Breast epithelium (tissue), 4 donors: ENCODE measurements around the gene GRM1. TPM values are rescaled to one million over a fixed set of nuclear protein-coding genes. Genes with fewer than 3 reads are reported as not detected.

Experiments
- DNase-seq, 2 donors: peaks; one replicate each; pipeline ENCODE4 v3.0.0-alpha.2; 2019; ENCODE audit warnings: low spot score in 2 of 2
- H3K27ac ChIP-seq, 2 donors: fragments of 200-600 bp; sonication (generic) in 1 of 2; one replicate each; pipeline ENCODE4 v1.5.1; 2016 to 2019; ENCODE audit warnings: mild to moderate bottlenecking in 1 of 2
- H3K27me3 ChIP-seq, 2 donors: fragments of 200-600 bp; sonication (generic) in 1 of 2; one replicate each; pipeline versions ENCODE4 v1.5.1 to v1.6.0; 2017 to 2019; ENCODE audit warnings: control low read depth in 1 of 2, mild to moderate bottlenecking in 1 of 2
- H3K36me3 ChIP-seq: fragments of 200-600 bp; one replicate; pipeline ENCODE4 v1.5.1; 2019
- H3K4me1 ChIP-seq, 2 donors: fragments of 200-600 bp; sonication (generic); one replicate each; pipeline ENCODE4 v1.5.1; 2016 to 2019; ENCODE audit warnings: control low read depth in 1 of 2
- H3K4me3 ChIP-seq, 3 donors: fragments of 200-600 bp; sonication (generic); 1 replicate in 2 of 3; 2 replicates in 1 of 3; pipeline ENCODE4 v1.5.1; 2016 to 2019; ENCODE audit warnings: mild to moderate bottlenecking in 3 of 3, moderate library complexity in 2 of 3
- H3K9me3 ChIP-seq, 2 donors: fragments of 200-600 bp; sonication (generic) in 1 of 2; one replicate each; pipeline ENCODE4 v1.5.1; 2016 to 2019; ENCODE audit warnings: control low read depth in 1 of 2
- POLR2A ChIP-seq: fragments of 450-650 bp; IDR thresholded peaks from one replicate; pipeline ENCODE4 v1.6.1; 2016; ENCODE audit warnings: antibody characterized with exemption, mild to moderate bottlenecking, moderate library complexity
- POLR2AphosphoS5 ChIP-seq, 3 donors: sonication (generic); formaldehyde crosslinking; IDR thresholded peaks; one replicate each; pipeline ENCODE4 v1.6.1; 2017; ENCODE audit warnings: antibody characterized with exemption in 3 of 3
- intact Hi-C: fragments of 100-400 bp; cut with DNase I; formaldehyde crosslinking; loops from one replicate; pipeline ENCODE4 v1.15.1; 2023; ENCODE audit warnings: low total_unique reads
- total RNA-seq, 3 donors: library from RNA; depleted of rRNA; stranded (reverse); fragments of >200 nt; gene quantifications; one replicate each; pipeline ENCODE4 v1.1.0, GENCODE V29; 2016
- TF ChIP-seq, protein P1 (sequence below), 3 donors: fragments of 450-650 bp; IDR thresholded peaks; one replicate each; pipeline ENCODE4 v1.5.1; 2016 to 2017; ENCODE audit warnings: antibody characterized with exemption in 3 of 3, mild to moderate bottlenecking in 3 of 3, moderate library complexity in 3 of 3

Gene GRM1
- total RNA-seq, 3 donors from 2014 or later = 0.15 to 0.16 TPM; not detected in 1

DNA sequence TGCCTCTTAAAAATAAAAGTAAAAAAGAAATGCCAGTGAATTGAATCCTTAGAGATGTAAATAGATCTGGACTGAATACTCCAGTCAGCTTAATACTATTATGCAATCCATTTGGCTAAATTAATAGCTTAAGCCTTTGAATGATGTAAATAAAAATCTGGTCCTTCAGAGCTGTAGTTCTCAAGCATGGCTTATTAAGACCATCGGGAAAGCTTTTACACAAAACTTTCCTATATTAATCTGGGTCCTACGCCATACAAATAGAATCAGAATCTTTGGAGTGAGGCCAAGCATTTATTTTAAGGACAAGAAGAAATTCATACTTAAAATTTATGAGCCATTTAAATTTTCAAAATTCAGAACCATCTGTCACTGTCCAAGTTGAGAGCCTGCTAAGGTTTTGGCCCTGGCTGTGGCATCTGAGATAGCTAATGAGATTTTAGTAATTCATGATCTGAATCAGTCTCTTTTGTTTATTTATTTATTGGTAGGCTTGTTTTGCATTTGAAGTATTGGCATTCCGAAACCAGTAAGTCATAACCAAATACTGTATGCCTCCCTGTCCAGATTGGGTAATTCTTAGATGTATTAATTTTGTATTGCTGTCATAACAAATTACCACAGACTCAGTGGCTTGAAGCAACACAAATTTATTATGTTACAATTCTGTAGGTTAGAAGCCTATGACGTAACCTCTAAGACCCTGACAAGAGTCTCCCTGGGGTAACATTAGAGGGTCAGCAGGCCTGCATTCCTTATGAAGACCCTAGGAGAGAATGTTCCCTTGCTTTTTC, 286.7 kb downstream of the GRM1 start:
- DNase-seq = no peak
- Histone ChIP-seq H3K36me3 (no peaks in the 10 kb centered on the region), H3K4me1 (no peaks in the 10 kb centered on the region), H3K27me3 (no peaks in the 10 kb centered on the region), H3K4me3 (no peak overlapping the region), H3K27ac (no peak overlapping the region), H3K9me3 (no peaks in the 10 kb centered on the region)
- intact Hi-C loops = no loop called here
- TF ChIP-seq, protein P1, sequence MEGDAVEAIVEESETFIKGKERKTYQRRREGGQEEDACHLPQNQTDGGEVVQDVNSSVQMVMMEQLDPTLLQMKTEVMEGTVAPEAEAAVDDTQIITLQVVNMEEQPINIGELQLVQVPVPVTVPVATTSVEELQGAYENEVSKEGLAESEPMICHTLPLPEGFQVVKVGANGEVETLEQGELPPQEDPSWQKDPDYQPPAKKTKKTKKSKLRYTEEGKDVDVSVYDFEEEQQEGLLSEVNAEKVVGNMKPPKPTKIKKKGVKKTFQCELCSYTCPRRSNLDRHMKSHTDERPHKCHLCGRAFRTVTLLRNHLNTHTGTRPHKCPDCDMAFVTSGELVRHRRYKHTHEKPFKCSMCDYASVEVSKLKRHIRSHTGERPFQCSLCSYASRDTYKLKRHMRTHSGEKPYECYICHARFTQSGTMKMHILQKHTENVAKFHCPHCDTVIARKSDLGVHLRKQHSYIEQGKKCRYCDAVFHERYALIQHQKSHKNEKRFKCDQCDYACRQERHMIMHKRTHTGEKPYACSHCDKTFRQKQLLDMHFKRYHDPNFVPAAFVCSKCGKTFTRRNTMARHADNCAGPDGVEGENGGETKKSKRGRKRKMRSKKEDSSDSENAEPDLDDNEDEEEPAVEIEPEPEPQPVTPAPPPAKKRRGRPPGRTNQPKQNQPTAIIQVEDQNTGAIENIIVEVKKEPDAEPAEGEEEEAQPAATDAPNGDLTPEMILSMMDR (IDR thresholded peaks at IDR 0.05) = no peak
- TF ChIP-seq POLR2A = no peak
- TF ChIP-seq POLR2AphosphoS5 (IDR thresholded peaks at IDR 0.05) = no peak

DNA sequence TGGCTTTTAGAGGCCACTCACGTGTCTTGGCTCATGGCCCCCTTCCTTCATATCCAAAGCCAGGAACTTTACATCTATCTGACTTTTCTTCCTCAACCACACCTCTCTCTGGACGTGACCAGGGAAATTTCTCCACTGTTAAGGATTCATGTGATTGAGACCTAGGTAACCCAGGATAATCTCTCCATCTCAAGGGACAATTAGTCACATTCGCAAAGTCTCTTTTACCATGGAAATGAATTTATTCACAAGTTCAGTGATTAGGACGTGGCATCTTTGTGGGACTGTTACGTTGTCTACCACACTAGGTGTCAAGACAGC, 287.3 kb downstream of the GRM1 start:
- Histone ChIP-seq H3K27ac (no peak overlapping the region), H3K27me3 (no peaks in the 10 kb centered on the region), H3K4me3 (no peak overlapping the region), H3K36me3 (no peaks in the 10 kb centered on the region), H3K9me3 (no peaks in the 10 kb centered on the region), H3K4me1 (no peaks in the 10 kb centered on the region)
- intact Hi-C loops = no loop called here
- no peak for TF ChIP-seq POLR2AphosphoS5 (IDR thresholded peaks at IDR 0.05)
- TF ChIP-seq, protein P1 (IDR thresholded peaks at IDR 0.05) = no peak
- TF ChIP-seq POLR2A = no peak
- no peak for DNase-seq

DNA sequence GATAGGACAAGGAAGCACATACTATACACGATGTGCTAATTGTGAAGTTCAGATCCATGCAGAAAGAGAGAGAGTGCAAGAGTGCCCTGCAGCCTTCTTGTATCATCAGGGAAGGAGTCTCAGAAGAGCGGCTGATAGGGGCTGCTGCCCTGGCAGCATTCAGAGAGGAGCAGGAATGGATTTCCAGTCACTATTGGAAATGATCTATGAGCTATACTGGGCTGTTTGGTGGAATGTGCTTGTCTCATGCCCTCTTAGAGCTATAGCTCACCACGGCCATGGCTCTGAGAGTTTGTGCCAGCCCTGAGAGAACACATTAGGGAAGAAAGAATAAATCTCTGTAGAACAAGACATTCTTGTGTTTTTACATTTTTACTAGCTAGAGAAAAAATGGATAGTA, 302.2 kb downstream of the GRM1 start:
- Histone ChIP-seq H3K27ac (no peak overlapping the region), H3K27me3 (no peaks in the 10 kb centered on the region), H3K4me1 (no peaks in the 10 kb centered on the region), H3K9me3 (no peaks in the 10 kb centered on the region), H3K36me3 (no peaks in the 10 kb centered on the region), H3K4me3 (no peak overlapping the region)
- no peak for DNase-seq
- TF ChIP-seq, protein P1 (IDR thresholded peaks at IDR 0.05) = no peak
- TF ChIP-seq POLR2AphosphoS5 (IDR thresholded peaks at IDR 0.05) = no peak
- intact Hi-C loops = no loop called here

DNA sequence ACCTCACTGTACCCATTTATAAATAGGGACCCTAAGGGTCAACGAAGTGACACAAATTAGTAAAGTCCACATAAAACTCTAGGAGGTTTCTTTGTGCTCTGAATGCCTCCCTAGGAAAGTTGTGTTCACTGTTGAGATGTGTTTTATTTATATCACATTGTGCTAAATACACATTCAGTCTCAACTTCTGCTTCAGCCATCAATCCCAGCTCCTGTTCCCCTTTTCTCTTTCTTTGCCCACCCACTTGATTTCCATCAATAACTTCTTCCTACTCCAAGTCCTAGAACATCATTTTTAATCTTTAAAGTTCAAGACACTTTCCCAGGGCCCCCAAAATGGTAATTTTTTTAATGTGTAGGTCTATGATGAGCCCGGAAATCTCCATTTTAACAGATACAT, 306.5 kb downstream of the GRM1 start:
- intact Hi-C loops = no loop called here
- no peaks in the 10 kb centered on the region for H3K4me1 ChIP-seq
- DNase-seq = no peak
- no peak overlapping the region for H3K27ac ChIP-seq
- H3K27me3 ChIP-seq = no peaks in the 10 kb centered on the region
- H3K9me3 ChIP-seq = no peaks in the 10 kb centered on the region
- no peak overlapping the region for H3K4me3 ChIP-seq
- no peaks in the 10 kb centered on the region for H3K36me3 ChIP-seq
- no peak for TF ChIP-seq POLR2A
- TF ChIP-seq POLR2AphosphoS5 (IDR thresholded peaks at IDR 0.05) = no peak
- TF ChIP-seq, protein P1 (IDR thresholded peaks at IDR 0.05) = no peak

DNA sequence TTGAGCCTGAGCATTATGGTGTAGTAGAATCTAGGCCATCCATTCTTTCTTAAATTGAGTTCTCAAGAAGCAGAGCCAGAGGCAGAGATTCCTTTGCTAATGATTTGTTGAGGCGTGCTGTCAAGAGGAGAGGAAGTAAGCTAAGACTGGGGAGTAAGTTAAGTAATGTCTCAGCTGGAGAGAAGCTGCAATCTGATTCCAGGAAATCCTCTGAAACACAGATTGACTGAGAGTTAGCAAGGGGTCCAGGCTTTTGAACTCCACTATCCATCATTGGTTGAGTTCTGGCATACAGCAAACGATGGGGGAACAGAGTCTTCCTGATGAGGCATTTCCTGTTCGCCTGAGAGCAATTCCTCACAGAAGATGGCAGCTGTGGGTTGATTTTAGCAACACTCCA, 307.3 kb downstream of the GRM1 start:
- TF ChIP-seq POLR2A = no peak
- TF ChIP-seq POLR2AphosphoS5 (IDR thresholded peaks at IDR 0.05) = no peak
- TF ChIP-seq, protein P1 (IDR thresholded peaks at IDR 0.05) = no peak
- DNase-seq = no peak
- no peaks in the 10 kb centered on the region for H3K4me1 ChIP-seq
- H3K36me3 ChIP-seq = no peaks in the 10 kb centered on the region
- no peak overlapping the region for H3K27ac ChIP-seq
- intact Hi-C loops = no loop called here
- H3K27me3 ChIP-seq = no peaks in the 10 kb centered on the region
- no peak overlapping the region for H3K4me3 ChIP-seq
- no peaks in the 10 kb centered on the region for H3K9me3 ChIP-seq
